Inflammatory macrophage (primary cell): ENCODE results near the gene CCDC89.

Experiments
- DNase-seq, 2 donors: peaks; one replicate each; pipeline ENCODE4 v3.0.0-alpha.2; 2020 to 2022

Gene CCDC89

DNA sequence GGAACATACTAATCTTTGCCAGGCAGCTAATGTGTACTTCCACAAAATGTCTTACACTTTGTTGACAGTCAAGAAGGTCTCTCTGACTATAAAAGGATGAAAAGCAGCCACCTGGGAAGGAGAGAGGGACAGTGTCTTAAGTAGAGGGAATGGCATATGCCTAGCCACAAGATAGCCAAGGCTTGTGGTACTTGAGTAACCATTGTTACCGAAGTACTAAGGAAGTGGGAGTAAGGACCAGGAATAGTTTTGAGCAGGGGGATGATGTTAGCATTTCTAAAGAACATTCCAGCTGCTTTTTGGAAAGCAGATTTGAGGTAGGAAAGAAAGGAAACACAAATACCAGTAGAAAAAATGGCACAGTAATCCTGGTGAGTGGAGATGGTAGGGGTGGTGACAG lies 34.9 kb downstream of the CCDC89 start:
- DNase-seq, result no peak

DNA sequence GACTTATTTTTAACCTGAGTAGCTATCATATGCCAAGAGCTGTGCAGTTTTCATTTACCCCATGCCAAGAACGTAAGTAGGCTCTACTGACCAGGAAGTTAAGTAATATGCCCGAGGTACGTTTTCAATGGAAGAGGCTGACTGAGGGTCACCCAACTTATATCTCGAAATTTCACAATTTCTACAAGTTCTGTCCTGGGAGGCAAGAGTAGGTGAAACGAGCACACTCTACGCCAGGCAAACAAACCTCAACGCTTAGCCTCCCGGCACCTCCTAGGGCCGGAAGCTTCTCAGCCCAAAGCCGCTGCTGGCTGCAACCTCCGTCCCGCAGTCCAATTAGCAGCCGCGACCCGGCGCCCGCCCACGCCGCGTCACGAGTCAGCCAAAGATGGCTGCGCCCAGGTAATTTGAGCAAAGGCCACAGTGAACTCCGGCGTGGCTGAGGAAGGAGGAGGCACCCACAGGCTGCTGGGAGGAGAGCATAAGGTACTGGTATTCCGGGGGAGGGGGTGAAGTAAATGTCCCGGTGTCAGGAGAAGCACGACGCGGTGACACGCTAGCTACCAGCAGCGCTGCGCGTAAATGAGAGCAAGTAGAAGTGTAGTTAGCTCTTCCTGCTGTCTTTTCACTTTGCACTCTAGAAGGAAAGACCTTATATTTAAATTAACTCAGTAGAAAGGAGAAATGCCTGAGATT lies 38.2 kb downstream of the CCDC89 start, which contains the start of gene TMEM126A:
TSS of gene TMEM126A (plus strand) at position 364 of the 696 bp plus-strand sequence. CDS start 2,289 bp downstream, outside the sequence.
- peak; percentile 85 to 91 for DNase-seq

DNA sequence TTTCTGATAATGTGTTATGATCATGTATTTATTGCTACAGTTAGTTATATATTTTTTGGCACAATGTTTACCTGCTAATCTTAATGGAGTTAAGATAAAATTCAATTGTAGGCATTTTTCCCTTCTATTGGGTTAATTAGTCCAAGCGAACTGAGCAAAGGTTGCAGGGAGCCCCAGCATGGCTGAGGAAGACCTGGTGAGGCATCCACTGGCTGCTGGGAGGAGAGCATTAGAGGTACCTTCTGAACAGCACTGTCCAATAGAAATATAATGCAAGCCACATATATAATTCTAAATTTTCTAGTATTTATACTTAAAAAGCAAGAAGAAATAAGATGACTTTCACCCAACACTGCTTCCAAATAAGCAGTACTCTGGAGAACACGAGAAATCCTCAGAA lies 38.9 kb downstream of the CCDC89 start:
- no peak for DNase-seq

DNA sequence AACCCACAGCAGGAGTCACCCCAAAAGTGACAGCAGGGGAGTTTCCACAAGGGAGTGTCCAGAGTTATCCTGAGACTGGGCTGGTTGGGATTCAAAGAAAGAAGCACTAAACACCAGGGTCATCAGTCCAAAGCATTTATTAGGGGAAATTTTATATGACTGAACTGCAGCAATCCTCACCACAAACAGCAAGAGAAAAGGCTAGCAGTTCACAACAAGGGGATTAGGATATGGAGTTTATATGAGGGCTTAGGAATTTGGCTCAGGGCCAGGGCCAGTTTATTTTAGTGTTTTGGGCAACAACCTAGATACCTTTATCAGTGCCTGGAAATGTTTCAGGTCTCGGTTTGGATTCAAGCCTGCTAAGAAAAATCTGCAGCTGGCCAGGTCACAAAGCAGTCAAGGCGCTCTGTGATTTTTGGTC lies 42.8 kb downstream of the CCDC89 start:
- DNase-seq, result no peak

DNA sequence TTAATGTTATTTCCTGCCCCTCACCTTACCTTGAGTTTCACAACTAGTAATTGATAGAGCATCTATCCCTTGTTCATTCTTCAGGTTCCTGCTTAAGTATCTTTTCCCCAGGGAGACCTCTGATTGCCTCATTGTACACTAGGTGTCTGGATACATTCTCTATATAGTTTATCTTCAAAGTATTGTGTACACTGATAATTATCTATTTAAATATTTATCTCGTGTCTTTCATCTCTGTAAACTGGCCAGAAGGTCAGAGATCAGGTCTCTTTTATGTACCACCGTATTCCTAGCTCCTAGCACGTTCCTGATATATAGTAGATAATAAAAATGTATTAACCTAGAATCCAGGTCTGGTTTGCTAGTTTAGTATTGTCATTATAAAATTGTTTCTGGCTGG lies 51.2 kb downstream of the CCDC89 start:
- DNase-seq, result no peak
